Activated CD4-positive, alpha-beta T cell treated with anti-CD3 and anti-CD28 coated beads, Interleukin-2, Interleukin-6, amounts not matched to agents 100 ng/mL and 50 ng/mL, durations not matched to agents 16 hours and 8 hours (primary cell): ENCODE results near the gene EXOC8.
A peak's percentile ranks its signal among the peaks of the same experiment; 100 is the strongest.

Experiments
- DNase-seq: peaks from one replicate; pipeline ENCODE4 v3.0.0-alpha.2; 2020

EXOC8 gene

GRCh38 chr1:231337472-231338269 lies at the start of gene EXOC8:
EXOC8 (minus strand) TSS chr1:231337852; CDS start chr1:231337745, 107 bp downstream.
- peak; percentile 98 for DNase-seq

DNA sequence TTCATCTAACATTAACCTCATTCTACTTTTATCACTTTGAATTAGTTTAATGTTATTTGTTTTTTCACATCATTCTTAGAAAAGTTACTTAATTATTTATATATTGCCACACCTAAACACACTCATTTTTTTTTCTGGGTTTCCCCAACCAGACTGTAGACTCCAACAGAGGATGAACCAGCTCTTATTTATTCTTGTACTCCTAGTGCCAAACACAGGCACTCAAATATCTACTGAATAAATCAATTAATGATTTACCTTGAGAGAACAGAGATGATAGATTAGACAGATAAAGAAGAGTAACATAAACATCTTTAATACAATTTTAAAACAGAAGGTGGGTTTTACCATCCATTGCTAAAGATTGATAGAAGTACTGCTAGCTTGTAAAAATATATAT lies 48.8 kb upstream of the EXOC8 start:
- no peak for DNase-seq

GRCh38 chr1:231385416-231385748 lies 47.7 kb upstream of the EXOC8 start:
- DNase-seq: no peak

GRCh38 chr1:231384696-231385415 lies 47.2 kb upstream of the EXOC8 start:
- no peak for DNase-seq

- no peak for DNase-seq
Measured at GRCh38 chr1:231383159-231383860, 45.7 kb upstream of the EXOC8 start.

DNA sequence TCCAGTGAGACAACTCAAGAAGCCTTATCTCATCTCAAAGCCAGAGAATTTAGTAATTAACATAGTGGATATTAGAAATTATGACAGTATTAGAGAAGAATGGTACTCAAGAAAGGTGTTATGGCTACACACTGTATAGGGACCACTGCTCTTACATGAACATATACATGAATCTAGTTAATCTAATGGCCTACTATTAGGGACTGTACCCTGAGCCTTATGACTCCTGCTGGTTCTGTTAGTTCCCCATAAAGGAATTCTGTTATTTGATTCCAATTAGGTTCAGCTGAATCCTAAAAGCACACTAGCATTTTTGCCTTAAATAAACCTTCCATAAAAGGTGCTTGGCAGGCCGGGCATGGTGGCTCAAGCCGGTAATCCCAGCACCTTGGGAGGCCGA lies 44.8 kb upstream of the EXOC8 start:
- DNase-seq: no peak

DNA sequence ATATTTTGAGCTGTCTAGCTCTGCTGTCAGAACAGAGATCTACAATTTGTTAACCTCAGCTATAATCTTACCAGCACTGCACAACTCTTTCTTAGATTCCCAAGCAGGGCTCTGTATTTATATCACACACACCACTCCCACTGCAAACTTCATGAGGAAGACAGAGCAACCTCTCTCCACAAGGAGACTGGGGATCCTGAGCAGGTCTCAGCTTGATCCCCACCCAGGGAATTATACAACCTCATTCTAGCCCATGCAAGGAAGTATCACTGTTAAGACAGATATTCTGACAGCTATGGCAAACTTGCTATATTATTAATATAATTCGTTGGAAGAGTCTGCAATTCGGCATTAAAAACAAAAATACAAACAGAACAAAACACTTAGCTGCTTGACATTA lies 44.1 kb upstream of the EXOC8 start:
- no peak for DNase-seq

DNA sequence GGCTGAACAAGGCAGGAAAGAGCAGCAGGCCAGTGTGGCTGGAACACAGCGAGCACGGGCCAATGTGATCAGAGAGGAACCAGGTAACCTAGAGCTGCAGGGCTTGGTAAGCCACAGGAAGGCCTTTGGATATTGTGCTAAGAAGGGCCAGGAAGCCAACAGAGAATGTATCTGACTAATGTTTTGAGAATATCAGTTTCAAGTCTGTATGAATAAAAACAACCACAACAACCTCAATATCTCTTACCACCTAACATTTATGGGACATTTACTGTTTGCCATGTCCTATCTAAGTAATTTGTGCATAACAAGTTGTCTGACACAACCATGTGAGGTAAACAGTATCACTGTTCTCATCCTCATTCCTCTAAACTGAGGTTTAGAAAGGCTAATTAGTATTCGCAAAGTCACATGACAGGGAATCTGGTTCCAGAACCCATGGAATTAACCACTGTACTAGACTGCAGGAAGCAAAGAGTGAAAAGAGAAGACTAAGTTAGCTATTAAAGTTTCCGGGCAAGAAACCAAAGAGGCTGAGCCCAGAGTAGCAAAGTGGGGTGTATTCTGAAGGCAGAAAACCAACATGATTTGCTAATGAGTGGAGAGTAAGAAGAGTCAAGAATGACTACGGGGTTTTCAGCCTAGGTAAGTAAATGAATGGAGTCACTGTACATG lies 39.4 kb upstream of the EXOC8 start:
- DNase-seq: peak; percentile 30

GRCh38 chr1:231376101-231376500 lies 38.4 kb upstream of the EXOC8 start:
- DNase-seq: no peak

DNA sequence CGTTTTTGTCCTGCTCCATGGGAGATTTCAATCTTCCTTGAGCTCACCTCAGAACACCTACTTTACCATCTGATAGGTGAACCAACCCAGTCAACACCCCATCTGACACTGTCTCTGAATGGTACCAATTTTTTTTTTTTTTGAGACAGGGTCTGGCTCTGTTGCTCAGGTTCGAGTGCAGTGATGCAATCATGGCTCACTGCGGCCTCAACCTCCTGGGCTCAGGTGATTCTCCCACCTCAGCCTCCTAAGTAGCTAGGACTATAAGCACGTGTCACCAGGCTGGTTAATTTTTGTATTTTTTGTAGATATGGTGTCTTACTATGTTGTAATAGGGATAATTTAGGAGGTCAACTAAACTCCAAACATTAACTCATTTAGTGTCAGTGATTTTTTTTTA lies 36.7 kb upstream of the EXOC8 start:
- DNase-seq: no peak

DNA sequence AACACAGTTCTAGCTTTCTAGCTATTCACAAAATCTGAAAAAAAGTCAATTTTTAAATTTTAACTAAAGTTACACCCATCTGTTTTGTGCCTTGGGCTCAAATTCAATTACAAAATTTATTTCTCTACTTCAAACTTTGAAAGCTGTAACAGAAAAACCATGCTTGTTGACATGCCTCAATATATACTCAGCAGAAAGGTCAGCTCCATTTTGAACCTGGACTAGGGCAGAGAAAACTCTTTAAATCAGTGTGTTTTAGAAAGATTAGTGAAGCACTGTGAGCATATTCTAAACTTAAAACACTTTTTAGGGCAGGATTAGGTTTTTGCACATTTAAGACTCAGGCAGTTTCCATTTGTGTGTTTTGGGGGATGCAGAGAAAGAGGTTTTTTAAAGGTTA lies 34.8 kb upstream of the EXOC8 start:
- no peak for DNase-seq

DNA sequence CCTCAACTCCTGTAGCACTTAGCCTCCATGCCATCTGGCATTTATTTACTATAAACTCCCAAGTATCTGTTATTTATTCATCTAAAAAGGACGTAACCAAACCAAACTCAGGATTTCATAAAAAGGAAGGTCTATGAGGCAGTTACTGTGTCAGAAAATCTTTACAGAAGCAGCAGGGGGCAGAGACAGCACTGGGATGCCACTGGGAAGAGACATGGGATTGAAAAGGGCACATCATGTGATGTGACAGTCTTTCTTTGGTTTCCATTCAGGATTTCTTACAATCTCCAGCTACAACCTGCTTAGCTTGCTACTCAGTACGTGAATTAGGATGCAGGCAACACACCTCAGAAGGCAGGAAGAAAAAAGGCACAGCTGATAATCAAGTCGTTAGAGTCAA lies 31.6 kb upstream of the EXOC8 start:
- DNase-seq: no peak

- DNase-seq: no peak
Measured at GRCh38 chr1:231364192-231364591, 26.5 kb upstream of the EXOC8 start.

DNA sequence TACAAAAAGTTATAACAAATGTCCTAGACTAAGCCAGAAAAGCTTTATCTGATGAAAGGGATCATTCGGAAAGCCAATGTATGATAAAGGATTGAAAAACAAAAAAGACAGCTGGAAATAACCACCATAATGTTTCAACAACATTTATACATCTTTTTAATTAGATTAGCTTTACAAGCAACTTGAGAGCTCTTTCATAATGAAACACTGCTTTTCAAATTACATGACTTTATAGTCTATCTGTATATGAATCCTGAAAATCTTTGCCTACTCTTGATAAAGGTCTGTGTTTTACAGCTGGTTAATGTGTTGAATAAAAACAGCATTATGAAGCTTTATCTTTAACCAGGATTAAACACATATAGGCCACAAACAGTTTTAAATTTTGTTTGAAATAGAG lies 26.0 kb upstream of the EXOC8 start:
- DNase-seq: no peak

- DNase-seq: no peak
Measured at GRCh38 chr1:231362325-231362724, 24.7 kb upstream of the EXOC8 start.

GRCh38 chr1:231359113-231359512 lies 21.5 kb upstream of the EXOC8 start:
- DNase-seq: no peak

- DNase-seq: peak; percentile 70
Measured at GRCh38 chr1:231357831-231358354, 20.2 kb upstream of the EXOC8 start.

- no peak for DNase-seq
Measured at GRCh38 chr1:231357187-231357772, 19.6 kb upstream of the EXOC8 start.

GRCh38 chr1:231355171-231355570 lies 17.5 kb upstream of the EXOC8 start:
- no peak for DNase-seq

DNA sequence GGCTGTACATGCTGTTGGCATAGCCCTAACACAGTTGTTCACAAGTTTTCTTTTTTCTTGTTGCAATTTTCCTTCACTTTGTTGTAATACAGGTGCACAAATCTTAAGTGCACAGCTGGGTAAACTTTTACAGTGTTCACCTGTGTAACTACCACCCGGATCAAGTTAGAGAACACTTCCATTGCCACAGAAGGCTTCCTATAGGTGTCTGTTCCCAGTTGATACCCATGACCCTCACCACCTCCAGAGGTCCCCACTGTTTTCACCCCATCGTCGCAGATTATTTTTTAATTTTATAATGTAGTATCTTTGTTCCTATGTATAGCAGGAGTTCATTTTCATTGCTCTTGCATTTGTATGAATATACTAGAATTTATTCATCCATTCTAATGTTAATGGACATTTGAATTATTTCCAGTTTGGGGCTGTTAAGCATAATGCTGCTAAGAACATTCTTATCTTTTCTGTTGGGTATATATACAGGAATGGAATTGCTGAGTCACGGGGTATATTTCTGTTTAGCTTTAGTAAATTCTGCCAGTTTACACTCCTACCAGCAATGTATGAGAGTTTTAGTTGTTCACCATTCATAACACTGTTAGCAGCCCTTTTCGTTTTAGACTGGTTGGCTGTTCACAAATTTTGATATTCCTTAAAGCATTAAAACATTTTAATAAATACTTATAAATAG lies 16.8 kb upstream of the EXOC8 start:
- DNase-seq: no peak

GRCh38 chr1:231353086-231353485 lies 15.4 kb upstream of the EXOC8 start:
- DNase-seq: no peak

DNA sequence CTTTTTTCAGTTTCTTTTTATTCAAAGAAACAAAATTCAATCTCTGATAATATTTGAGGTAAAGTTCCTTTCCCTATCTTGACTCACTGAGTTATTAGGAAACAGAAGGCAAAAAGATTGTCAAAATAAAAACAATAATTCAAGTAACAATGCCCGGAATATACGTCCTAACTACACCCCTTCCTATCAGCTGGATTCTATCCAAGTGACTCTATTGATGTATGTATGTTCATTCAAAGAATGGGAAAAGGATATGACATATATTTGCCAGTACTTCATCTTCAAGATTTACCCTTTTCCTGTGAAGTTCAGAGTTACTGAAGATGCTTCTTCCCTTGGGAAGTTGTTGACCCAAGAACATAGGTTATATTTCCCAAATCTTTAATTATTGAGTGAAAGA lies 14.2 kb upstream of the EXOC8 start:
- no peak for DNase-seq
